Heart left ventricle (tissue), 16 donors: ENCODE data around the gene MAPK12. TPM values are rescaled to one million over a fixed set of nuclear protein-coding genes. Genes with fewer than 3 reads are reported as not detected.
A peak's percentile ranks its signal among the peaks of the same experiment; 100 is the strongest.
"Not testable (repeated sequence)": the region's sequence is repeated elsewhere in the genome, so short reads cannot be mapped to it uniquely, and the experiment has no call there.

Experiments
- ATAC-seq, 4 donors: fragments of 200-7000 bp; cut with Tn5 transposase; one replicate each; pipeline ENCODE4 v1.9.1; 2020 to 2022; ENCODE audit warnings: moderate library complexity in 4 of 4, mild to moderate bottlenecking in 3 of 4, moderate number of reproducible peaks in 1 of 4
- DNase-seq, 5 donors: peaks; one replicate each; pipeline ENCODE4 v3.0.0-alpha.2; 2020
- H3K27ac ChIP-seq, 12 donors: fragments of 200-600 bp; sonication (generic) in 4 of 12; one replicate each; pipeline versions ENCODE4 v1.5.0 to v1.8.0; 2016 to 2022; ENCODE audit warnings: mild to moderate bottlenecking in 2 of 12
- H3K27me3 ChIP-seq, 9 donors: fragments of 200-600 bp; sonication (generic) in 2 of 9; one replicate each; pipeline versions ENCODE4 v1.5.1 to v1.8.0; 2016 to 2022; ENCODE audit warnings: mild to moderate bottlenecking in 3 of 9
- H3K36me3 ChIP-seq, 9 donors: fragments of 200-600 bp; sonication (generic) in 2 of 9; one replicate each; pipeline versions ENCODE4 v1.5.0 to v1.8.0; 2018 to 2022; ENCODE audit warnings: mild to moderate bottlenecking in 2 of 9
- H3K4me1 ChIP-seq, 12 donors: fragments of 200-600 bp; sonication (generic) in 4 of 12; one replicate each; pipeline versions ENCODE4 v1.5.0 to v1.8.0; 2016 to 2022; ENCODE audit warnings: mild to moderate bottlenecking in 3 of 12
- H3K4me3 ChIP-seq, 12 donors: fragments of 200-600 bp; sonication (generic) in 4 of 12; one replicate each; pipeline versions ENCODE4 v1.5.0 to v1.8.0; 2017 to 2022; ENCODE audit warnings: mild to moderate bottlenecking in 9 of 12, moderate library complexity in 4 of 12
- H3K9me3 ChIP-seq, 12 donors: fragments of 200-600 bp; sonication (generic) in 4 of 12; one replicate each; pipeline versions ENCODE4 v1.5.0 to v1.8.0; 2016 to 2022; ENCODE audit warnings: mild to moderate bottlenecking in 1 of 12
- CTCF ChIP-seq, 12 donors: fragments of 200-600 bp; sonication (generic) in 4 of 12; IDR thresholded peaks; one replicate each; pipeline versions ENCODE4 v1.5.0 to v1.8.0; 2018 to 2022; ENCODE audit warnings: antibody characterized with exemption in 12 of 12, mild to moderate bottlenecking in 5 of 12
- POLR2A ChIP-seq, 2 donors: fragments of 450-650 bp; IDR thresholded peaks; one replicate each; pipeline ENCODE4 v1.6.1; 2017; ENCODE audit warnings: antibody characterized with exemption in 2 of 2, mild to moderate bottlenecking in 2 of 2, moderate library complexity in 2 of 2
- WGBS, 4 donors: extraction: QIAGEN DNeasy Blood & Tissue Kit in 2 of 4; methylation state at CpG; one replicate each; pipeline versions ENCODE4 v1.1.5 to v1.1.7; 2013 to 2018; 5-methylcytosine and 5-hydroxymethylcytosine counted together
- intact Hi-C, 10 donors: fragments of 100-400 bp; cut with DNase I; formaldehyde crosslinking; loops; one replicate each; pipeline versions ENCODE4 v1.11.1 to v1.14.2; 2022
- polyA plus RNA-seq, 2 donors: library from polyadenylated mRNA; stranded (reverse); fragments of 200-250 nt; gene quantifications; one replicate each; pipeline ENCODE4 v1.2.3, GENCODE V29; 2013
- total RNA-seq, 9 donors: library from RNA; depleted of rRNA in 2 of 9; stranded (reverse); fragments of >200 nt in 2 of 9; fragmentation: NEBNext Ultra II Directional in 3 of 9; extraction: Animal tissue kit (Norgen Biotek cat#: 25700) in 3 of 9; gene quantifications; one replicate each; pipeline versions ENCODE4 v1.1.0 to v1.2.4, GENCODE V29; 2016 to 2023
- donor health status: ischemic (EF 13 %, LVEDD 7.1; RV severe dilation, severe dysfunction).
- donor health status: healthy with polysubstance abuse.
- donor health status: DM: no; HTN: yes; CAD: no.
- donor health status: DM: no; HTN: no; CAD: no.
- donor health status: ischemic (EF 25% LVEDD 6.9; RV normal size, moderate dysfunction).
- donor health status: ischemic (EF 25% LVEDD 5.7; RV mildly dilated, moderate dysfunction).
- donor health status: healthy.
- donor health status: DM: yes; HTN: yes; CAD: no.
- donor health status: ischemic (EF 35%, LVEDD 5.7; RV mildly dilated, moderate dysfunction).
- donor health status: nonischemic (EF 11% LVEDD 7.7; RV severe dilation, severe dysfunction).
- donor health status: DM: yes; HTN: yes; CAD: no.
- donor health status: PGD.
- donor health status: ischemic (EF 29% LVEDD 5.4; RV normal size, mild dysfunction).
- donor health status: nonischemic (EF 23%, LVEDD 6.1; RV moderate dilation, normal function).

The MAPK12 gene
- total and polyA plus RNA-seq, 11 donors = 11.6 to 18.0 (median 15.5) TPM

GRCh38 chr22:50274311-50274710, 12.8 kb upstream of the MAPK12 start:
- intact Hi-C loops = loop anchor here in 7 of 10 donors (1.0 to 5.0 kb wide), 5 partner anchors 33 to 68 kb away; partner anchors contain the start of genes PPP6R2 (in 5 of the 7), DENND6B (in 3 of the 7) and PLXNB2 (in 2 of the 7)
- ATAC-seq (peak; percentile 12 to 32 (median 28)), DNase-seq (peak in 4 of 5 donors; percentile 54 to 74 (median 59))
- H3K4me1 ChIP-seq = peaks cover 3 to 42% (median 28%) of the 10 kb centered on the region in 12 donors
- peaks cover 0 to 45% (median 42%) of the 10 kb centered on the region in 9 donors for H3K36me3 ChIP-seq
- H3K27ac ChIP-seq = peak overlapping the region in 1 of 12 donors; percentile 46
- TF ChIP-seq POLR2A (IDR thresholded peaks at IDR 0.05) = no peak
- peak in 9 of 12 donors; percentile 13 to 43 (median 27) for TF ChIP-seq CTCF (IDR thresholded peaks at IDR 0.05)
- 18 to 50% (median 35%) methylated on average over 5 to 7 of the region's 7 CpGs for WGBS, 4 donors
- no peaks in the 10 kb centered on the region for H3K9me3 ChIP-seq
- no peak overlapping the region for H3K4me3 ChIP-seq
- peaks cover 0 to 15% (median 0%) of the 10 kb centered on the region in 9 donors for H3K27me3 ChIP-seq

- Histone ChIP-seq H3K27me3 (peaks cover 0 to 18% (median 0%) of the 10 kb centered on the region in 9 donors), H3K4me1 (peaks cover 3 to 47% (median 33%) of the 10 kb centered on the region in 12 donors), H3K27ac (peak overlapping the region in 1 of 12 donors; percentile 46), H3K36me3 (peaks cover 0 to 40% (median 37%) of the 10 kb centered on the region in 9 donors)
- not testable (repeated sequence) for H3K4me3 ChIP-seq, H3K9me3 ChIP-seq, DNase-seq, ATAC-seq
- intact Hi-C loops = loop anchor here in 7 of 10 donors (1.0 to 5.0 kb wide), 5 partner anchors 34 to 69 kb away; partner anchors contain the start of genes PPP6R2 (in 5 of the 7), DENND6B (in 3 of the 7) and PLXNB2 (in 2 of the 7)
- 84 to 85% (median 85%) methylated on average over 10 of the region's 10 CpGs for WGBS, 4 donors
These were observed 12.3 kb upstream of the MAPK12 start for GRCh38 chr22:50273781-50274180.

- Histone ChIP-seq H3K4me1 (peaks cover 3 to 51% (median 35%) of the 10 kb centered on the region in 12 donors), H3K27me3 (peaks cover 0 to 18% (median 0%) of the 10 kb centered on the region in 9 donors), H3K36me3 (peaks cover 0 to 35% (median 32%) of the 10 kb centered on the region in 9 donors)
- H3K4me3 ChIP-seq, DNase-seq, H3K27ac ChIP-seq, H3K9me3 ChIP-seq, ATAC-seq: not testable (repeated sequence)
- peak in 4 of 12 donors; percentile 10 to 19 (median 14) for TF ChIP-seq CTCF (IDR thresholded peaks at IDR 0.05)
- WGBS, 4 donors = 48 to 61% (median 50%) methylated on average over 10 to 11 of the region's 11 CpGs
- intact Hi-C loops = loop anchor here in 5 of 10 donors (5.0 kb wide), 3 partner anchors 34 to 69 kb away; partner anchors contain the start of genes PPP6R2 (in 5 of the 5), PLXNB2 (in 2 of the 5) and DENND6B (in 1 of the 5)
These were observed 11.9 kb upstream of the MAPK12 start for GRCh38 chr22:50273352-50273751.

GRCh38 chr22:50272044-50272802, 10.7 kb upstream of the MAPK12 start:
- H3K27ac ChIP-seq = peak overlapping the region in 7 of 12 donors; percentile 4 to 85 (median 37)
- intact Hi-C loops = loop anchor here in 5 of 10 donors (5.0 kb wide), 3 partner anchors 35 to 70 kb away; partner anchors contain the start of genes PPP6R2 (in 5 of the 5), PLXNB2 (in 2 of the 5) and DENND6B (in 1 of the 5)
- 28 to 37% (median 36%) methylated on average over 15 to 26 of the region's 26 CpGs for WGBS, 4 donors
- peaks cover 0 to 18% (median 0%) of the 10 kb centered on the region in 9 donors for H3K27me3 ChIP-seq
- H3K4me1 ChIP-seq = peaks cover 5 to 61% (median 41%) of the 10 kb centered on the region in 12 donors
- DNase-seq = no peak
- peak overlapping the region in 11 of 12 donors; percentile 22 to 76 (median 63) for H3K4me3 ChIP-seq
- TF ChIP-seq CTCF (IDR thresholded peaks at IDR 0.05) (peak in 3 of 12 donors; percentile 2 to 8 (median 5)), POLR2A (IDR thresholded peaks at IDR 0.05) (no peak)
- ATAC-seq = no peak
- peaks cover 0 to 24% (median 21%) of the 10 kb centered on the region in 9 donors for H3K36me3 ChIP-seq
- no peaks in the 10 kb centered on the region for H3K9me3 ChIP-seq
